DND-41 (cell line): ENCODE data around the gene PKD1.

Experiments used
- ATAC-seq: fragments of 200-7000 bp; cut with Tn5 transposase; 3 replicates; pipeline ENCODE4 v1.9.1; 2021; ENCODE audit warnings: low read depth; ENCODE audit not compliant: insufficient read depth
- DNase-seq: peaks from one replicate; pipeline ENCODE4 v3.0.0-alpha.2; 2020
- H2AFZ ChIP-seq: 2 replicates; pipeline ENCODE4 v1.6.0; 2012; ENCODE audit warnings: low read depth, low read length
- H3K27ac ChIP-seq: 2 replicates; pipeline ENCODE4 v1.5.1; 2012; ENCODE audit warnings: low read length, inconsistent platforms
- H3K27me3 ChIP-seq: fragments of 200-600 bp; sonication (generic); 2 replicates; pipeline ENCODE4 v1.6.0; 2012; ENCODE audit warnings: low read length, mild to moderate bottlenecking, inconsistent platforms; ENCODE audit not compliant: insufficient read depth, poor library complexity
- H3K36me3 ChIP-seq: 2 replicates; pipeline ENCODE4 v1.5.1; 2012; ENCODE audit warnings: low read length, inconsistent platforms; ENCODE audit not compliant: insufficient read depth
- H3K4me1 ChIP-seq: 2 replicates; pipeline ENCODE4 v1.5.1; 2012; ENCODE audit warnings: mild to moderate bottlenecking, low read length; ENCODE audit not compliant: insufficient read depth
- H3K4me2 ChIP-seq: 2 replicates; pipeline ENCODE4 v1.6.0; 2012; ENCODE audit warnings: mild to moderate bottlenecking, moderate library complexity, low read length, inconsistent platforms; ENCODE audit not compliant: insufficient read depth
- H3K4me3 ChIP-seq, 2 experiments: fragments of 200-600 bp in 1 of 2; shearing (Covaris generic) in 1 of 2; 2 replicates each; pipeline ENCODE4 v1.5.1; 2012 to 2016; ENCODE audit warnings: inconsistent platforms in 2 of 2, low read length in 2 of 2, mild to moderate bottlenecking in 2 of 2, low read depth in 1 of 2, moderate library complexity in 1 of 2
- H3K79me2 ChIP-seq: 2 replicates; pipeline ENCODE4 v1.6.0; 2012; ENCODE audit warnings: low read length, inconsistent platforms; ENCODE audit not compliant: insufficient read depth
- H3K9ac ChIP-seq: 2 replicates; pipeline ENCODE4 v1.6.0; 2012; ENCODE audit warnings: low read depth, mild to moderate bottlenecking, inconsistent platforms, low read length, moderate library complexity
- H3K9me3 ChIP-seq: 2 replicates; pipeline ENCODE4 v1.5.1; 2012; ENCODE audit warnings: low read length, moderate library complexity, mild to moderate bottlenecking, inconsistent platforms; ENCODE audit not compliant: insufficient read depth, severe bottlenecking
- H4K20me1 ChIP-seq: 2 replicates; pipeline ENCODE4 v1.6.0; 2012; ENCODE audit warnings: low read length; ENCODE audit not compliant: insufficient read depth
- CTCF ChIP-seq: IDR thresholded peaks from 2 replicates; pipeline ENCODE4 v1.5.1; 2012; ENCODE audit warnings: borderline replicate concordance, low read length, moderate library complexity, mild to moderate bottlenecking; ENCODE audit not compliant: poor library complexity, severe bottlenecking; ENCODE audit errors: extremely low read depth
- EZH2 ChIP-seq: IDR thresholded peaks from 3 replicates; pipeline ENCODE4 v1.6.1; 2012; ENCODE audit warnings: borderline replicate concordance, low read depth, mild to moderate bottlenecking, moderate library complexity, low read length, inconsistent platforms; ENCODE audit not compliant: severe bottlenecking

The PKD1 gene

DNA sequence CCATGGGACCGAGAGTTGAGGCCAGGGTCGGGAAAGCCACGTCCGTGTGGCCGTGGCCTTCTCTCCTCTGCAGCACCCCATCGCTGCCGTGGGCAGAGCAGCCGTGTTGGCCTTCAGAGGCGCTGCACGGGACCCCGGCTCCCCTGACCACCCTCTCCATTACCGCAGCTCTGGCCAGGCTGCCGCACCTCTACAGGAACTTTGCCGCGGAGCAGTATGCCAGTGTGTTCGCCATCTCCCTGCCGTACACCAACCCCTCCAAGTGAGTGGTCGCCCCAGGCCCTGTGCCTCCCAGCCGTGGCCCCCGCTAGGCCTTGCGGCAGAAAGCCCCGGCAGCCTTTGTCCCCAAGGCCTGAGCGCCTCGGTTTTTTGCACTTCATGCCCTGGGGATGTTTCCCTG, 60.1 kb downstream of the PKD1 start:
- Histone ChIP-seq H3K4me1 (no peaks in the 10 kb centered on the region), H3K9ac (no peak overlapping the region), H3K36me3 (peaks cover 80% of the 10 kb centered on the region), H3K27me3 (no peaks in the 10 kb centered on the region), H3K9me3 (no peaks in the 10 kb centered on the region), H2AFZ (no peak overlapping the region), H3K4me3 (no peak overlapping the region), H4K20me1 (no peaks in the 10 kb centered on the region; the same call in 1 of the 2 replicates), H3K4me2 (no peak overlapping the region), H3K27ac (no peak overlapping the region), H3K79me2 (no peaks in the 10 kb centered on the region)
- no peak for DNase-seq
- no peak for TF ChIP-seq EZH2
- TF ChIP-seq CTCF, result no peak
- 0 out of 3 replicates have a peak, but pooled peaks have one; percentile 22 for ATAC-seq

DNA sequence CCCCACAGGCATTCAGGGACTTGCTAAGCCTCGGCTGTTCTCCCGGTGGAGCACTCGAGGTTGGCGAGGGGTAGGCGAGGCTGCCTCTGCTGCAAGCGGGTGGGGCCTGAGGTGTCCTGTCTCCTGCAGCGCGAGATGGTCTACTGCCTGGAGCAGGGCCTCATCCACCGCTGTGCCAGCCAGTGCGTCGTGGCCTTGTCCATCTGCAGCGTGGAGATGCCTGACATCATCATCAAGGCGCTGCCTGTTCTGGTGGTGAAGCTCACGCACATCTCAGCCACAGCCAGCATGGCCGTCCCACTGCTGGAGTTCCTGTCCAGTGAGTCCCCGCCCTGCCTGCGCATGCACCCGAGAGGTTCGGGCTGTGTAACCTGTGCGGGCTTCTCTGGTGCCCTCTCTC, 61.6 kb downstream of the PKD1 start:
- Histone ChIP-seq H3K9ac (no peak overlapping the region), H3K36me3 (peaks cover 77% of the 10 kb centered on the region), H3K27ac (no peak overlapping the region)

GRCh38 chr16:2072926-2073325, 62.8 kb downstream of the PKD1 start:
- no peaks in the 10 kb centered on the region for H3K9me3 ChIP-seq
- TF ChIP-seq EZH2 (no peak), CTCF (no peak)
- H2AFZ ChIP-seq, result no peak overlapping the region
- H3K27ac ChIP-seq, result no peak overlapping the region
- H3K4me2 ChIP-seq, result no peak overlapping the region
- H3K9ac ChIP-seq, result no peak overlapping the region
- DNase-seq (no peak), ATAC-seq (no peak)
- H3K36me3 ChIP-seq, result peaks cover 80% of the 10 kb centered on the region
- H3K79me2 ChIP-seq, result no peaks in the 10 kb centered on the region
- no peak overlapping the region for H3K4me3 ChIP-seq
- H3K27me3 ChIP-seq, result no peaks in the 10 kb centered on the region
- H4K20me1 ChIP-seq, result no peaks in the 10 kb centered on the region
- no peaks in the 10 kb centered on the region for H3K4me1 ChIP-seq

More for the DNA sequence above, 61.6 kb downstream of the PKD1 start:
- Histone ChIP-seq H3K4me2 (no peak overlapping the region), H3K4me3 (no peak overlapping the region), H2AFZ (no peak overlapping the region), H3K4me1 (no peaks in the 10 kb centered on the region), H3K9me3 (no peaks in the 10 kb centered on the region), H3K79me2 (no peaks in the 10 kb centered on the region), H4K20me1 (no peaks in the 10 kb centered on the region; the same call in 1 of the 2 replicates), H3K27me3 (no peaks in the 10 kb centered on the region)
- no peak for TF ChIP-seq CTCF
- no peak for TF ChIP-seq EZH2
- ATAC-seq, result no peak
- DNase-seq, result no peak
